Kidney glomerular epithelial cell (primary cell): ENCODE results near the gene ELL.
"Not testable (repeated sequence)": the region's sequence is repeated elsewhere in the genome, so short reads cannot be mapped to it uniquely, and the experiment has no call there.

ENCODE experiments used
- DNase-seq: peaks from one replicate; lab custom pipeline; 2025; lab: John Stamatoyannopoulos, UW

ELL gene

DNA sequence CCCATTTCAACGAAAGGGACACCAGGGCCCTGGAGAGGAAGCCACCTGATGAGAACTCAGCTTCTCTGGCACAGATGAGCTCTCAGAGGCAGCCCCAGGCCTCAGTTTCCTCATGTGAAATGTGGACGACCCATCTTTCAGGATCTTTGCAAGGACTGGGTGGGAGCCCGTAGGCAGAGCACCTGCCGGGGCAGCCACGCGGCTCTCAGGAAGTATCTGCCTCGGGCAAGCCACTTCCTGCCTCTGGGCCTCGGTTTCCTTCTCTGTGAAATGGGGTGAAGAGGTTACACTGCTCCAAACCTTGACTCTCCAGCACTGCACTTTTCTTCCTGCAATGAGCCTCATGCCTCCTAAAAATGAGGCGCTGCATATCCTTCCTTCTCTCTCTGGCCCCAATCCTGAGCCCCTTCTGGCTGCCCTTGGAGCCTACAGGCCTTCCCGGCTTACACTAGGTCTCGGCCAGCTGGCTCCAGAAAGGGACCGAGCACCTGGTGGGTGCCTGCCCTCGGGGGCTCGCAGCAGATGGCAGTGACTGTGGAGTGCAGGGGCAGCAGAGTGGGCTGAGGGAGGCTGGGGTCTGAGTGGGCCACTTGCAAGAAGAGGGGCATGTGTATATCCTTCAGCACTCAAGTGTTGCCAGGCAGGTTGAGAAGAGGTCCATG, 99.2 kb downstream of the ELL start:
- no peak for DNase-seq

DNA sequence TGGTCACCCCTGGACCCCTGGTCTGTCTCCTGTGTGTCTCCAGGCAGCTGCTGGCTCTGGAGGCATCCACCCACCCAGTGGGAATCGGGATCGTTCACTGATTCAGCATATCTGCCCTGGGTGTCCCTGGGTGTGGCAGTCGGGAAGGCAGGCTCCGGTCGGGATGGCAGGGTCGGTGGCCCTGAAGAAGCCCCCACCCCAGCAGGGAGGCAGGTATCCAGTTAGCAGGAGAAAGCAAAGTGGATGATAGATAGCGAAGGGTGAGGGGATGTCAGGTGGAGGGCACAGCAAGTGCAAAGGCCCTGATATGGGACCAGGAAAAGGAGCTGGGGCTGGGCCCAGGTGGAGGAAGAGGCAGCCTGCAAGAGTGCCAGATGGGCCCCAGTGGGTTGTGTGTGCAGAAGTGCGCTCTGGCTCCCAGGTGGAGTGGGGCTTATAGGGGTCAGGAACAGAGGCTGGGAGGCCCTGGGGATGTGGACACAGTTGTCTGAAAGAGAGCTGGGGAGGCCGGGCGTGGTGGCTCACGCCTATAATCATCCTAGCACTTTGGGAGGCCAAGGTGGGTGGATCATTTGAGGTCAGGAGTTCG, 100.4 kb downstream of the ELL start:
- no peak for DNase-seq

DNA sequence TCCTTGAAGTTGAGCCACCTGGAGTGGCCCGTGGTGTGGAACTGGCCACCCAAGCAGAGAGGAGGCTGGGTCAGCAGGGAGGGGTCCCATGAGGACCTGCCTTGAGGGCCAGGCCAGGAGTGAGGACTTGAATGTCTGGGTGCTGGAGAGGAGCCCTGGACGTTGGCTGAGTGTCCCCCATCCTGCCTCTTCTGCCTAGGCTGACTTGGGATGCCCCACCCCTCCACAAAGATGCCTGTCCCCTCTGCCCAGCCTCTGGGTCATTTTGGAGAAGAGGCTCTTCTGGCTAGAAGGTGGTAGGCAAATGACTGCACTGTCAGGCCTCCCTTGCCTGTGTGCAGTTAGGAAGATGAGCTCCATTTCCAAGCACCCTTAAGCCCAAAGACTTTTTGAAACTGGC, 100.9 kb downstream of the ELL start:
- DNase-seq: no peak

DNA sequence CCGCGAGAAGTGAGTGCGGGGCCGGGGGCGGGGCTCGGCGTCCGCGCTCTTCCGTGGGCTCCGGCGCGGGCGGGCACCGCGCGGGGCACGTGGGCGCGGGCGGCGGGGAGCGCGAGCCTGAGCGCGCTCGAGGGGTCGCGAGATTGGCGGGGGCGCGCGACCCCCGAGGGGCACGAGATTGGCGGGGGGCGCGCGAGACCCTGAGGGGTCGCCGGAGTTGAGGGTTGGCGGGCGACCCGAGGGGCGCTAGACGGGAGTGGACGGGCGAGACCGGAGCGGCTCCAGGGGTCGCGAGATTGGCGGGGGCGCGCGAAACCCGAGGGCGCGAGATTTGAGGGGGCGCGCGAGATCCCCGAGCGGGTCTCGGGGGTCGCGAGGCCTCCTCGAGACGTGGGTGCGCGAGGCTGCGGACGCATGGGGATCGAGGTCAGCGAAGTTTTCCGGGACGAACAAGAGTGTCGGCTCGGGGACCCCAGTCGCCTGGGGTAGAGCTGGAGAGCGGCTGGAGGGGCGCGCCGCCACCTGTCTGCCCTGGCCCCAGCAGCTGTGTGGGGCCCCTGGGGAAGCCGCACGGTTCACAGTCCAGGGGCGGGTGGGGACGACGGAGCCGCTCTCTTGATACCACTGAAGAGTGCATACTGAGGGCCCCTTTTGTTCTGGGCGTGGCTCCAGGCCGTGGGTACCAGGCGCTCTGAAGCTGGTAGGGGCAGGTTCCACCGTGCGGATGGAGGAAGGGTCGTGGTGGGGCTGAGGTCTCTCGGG, 102.0 kb downstream of the ELL start:
- DNase-seq: no peak

DNA sequence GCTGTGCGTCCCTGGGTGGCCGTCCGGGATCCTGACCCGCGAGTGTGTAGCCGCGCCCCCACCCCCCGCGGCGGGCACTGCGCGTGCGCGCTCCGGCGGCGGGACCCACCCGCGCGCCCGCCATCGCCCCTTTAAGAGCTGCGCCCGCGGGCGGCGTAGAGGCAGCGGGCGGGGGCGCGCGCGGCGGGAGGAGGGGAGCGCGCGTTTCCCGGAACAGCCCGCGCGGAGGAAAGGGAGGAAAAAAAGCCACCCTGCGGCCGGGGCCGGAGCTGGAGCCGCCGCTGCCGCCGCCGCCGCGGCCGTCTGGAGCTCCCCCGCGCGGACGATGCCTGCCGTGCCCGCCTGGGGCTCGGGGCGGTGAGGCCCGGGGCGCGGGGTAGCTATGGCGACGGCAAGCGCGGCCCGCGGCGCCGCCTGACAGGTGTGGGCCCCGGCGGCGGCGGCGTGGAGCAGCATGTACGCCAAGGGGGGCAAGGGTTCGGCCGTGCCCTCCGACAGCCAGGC, 102.6 kb downstream of the ELL start, which contains the start of gene SSBP4:
Gene SSBP4 (plus strand): TSS at position 204 of the 504 bp plus-strand sequence. CDS start 251 bp downstream, at position 455.
- peak; percentile 61 for DNase-seq

DNA sequence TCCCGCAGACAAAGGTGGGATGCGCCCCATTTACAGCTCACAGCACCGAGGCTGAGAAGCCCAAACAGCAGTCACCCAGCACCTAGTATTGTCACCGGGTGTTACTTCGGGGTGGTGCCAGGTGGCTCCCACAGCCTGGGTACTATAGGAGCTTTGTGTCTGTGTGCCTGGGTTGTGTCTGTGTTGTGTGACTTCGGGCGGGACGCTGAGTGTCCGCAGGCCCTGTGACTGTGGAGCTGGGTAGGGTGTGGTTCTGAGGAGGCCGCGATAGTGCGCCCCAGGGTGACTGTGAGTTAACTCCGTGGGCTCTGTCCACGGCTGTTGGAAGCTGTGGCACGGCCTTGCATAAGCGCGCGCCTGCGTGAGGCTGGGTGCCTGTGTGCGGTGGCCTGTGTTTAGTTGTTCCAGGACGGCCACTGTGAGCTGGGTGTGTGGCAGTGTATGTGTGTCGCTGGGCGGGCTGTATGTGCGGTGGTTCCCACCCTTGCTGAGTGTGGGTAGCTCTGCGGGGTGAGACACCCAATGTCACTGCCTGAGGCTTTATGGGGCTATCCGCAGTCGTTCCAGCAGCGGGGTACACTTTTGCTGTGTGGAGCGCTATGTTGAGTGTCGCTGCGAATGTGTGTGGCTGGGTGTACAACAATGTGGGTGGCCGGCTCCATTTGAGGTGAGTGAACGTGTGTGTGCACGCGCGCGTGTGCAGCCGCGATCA, 103.2 kb downstream of the ELL start:
- no peak for DNase-seq

DNA sequence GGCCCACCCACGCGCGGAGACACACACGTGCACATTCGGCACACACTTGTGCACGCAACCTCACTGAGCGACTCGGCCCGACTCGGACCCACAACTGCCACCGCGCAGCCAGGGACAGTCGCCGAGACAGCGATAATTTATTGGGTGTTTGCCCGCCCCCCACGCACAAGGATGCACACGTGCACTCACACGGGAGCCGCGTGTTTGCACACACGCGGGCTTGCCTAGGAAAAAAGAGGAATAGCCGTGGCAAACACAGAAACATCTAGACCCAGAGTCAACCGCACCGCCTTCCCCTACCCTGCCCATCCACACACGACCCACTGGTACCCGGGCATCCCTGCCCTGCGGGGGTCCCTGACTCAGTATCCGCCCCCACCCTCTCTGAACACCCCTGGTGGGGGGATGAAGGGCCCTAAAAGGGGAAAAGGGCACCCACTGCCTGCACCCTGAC, 103.8 kb downstream of the ELL start:
- no peak for DNase-seq

DNA sequence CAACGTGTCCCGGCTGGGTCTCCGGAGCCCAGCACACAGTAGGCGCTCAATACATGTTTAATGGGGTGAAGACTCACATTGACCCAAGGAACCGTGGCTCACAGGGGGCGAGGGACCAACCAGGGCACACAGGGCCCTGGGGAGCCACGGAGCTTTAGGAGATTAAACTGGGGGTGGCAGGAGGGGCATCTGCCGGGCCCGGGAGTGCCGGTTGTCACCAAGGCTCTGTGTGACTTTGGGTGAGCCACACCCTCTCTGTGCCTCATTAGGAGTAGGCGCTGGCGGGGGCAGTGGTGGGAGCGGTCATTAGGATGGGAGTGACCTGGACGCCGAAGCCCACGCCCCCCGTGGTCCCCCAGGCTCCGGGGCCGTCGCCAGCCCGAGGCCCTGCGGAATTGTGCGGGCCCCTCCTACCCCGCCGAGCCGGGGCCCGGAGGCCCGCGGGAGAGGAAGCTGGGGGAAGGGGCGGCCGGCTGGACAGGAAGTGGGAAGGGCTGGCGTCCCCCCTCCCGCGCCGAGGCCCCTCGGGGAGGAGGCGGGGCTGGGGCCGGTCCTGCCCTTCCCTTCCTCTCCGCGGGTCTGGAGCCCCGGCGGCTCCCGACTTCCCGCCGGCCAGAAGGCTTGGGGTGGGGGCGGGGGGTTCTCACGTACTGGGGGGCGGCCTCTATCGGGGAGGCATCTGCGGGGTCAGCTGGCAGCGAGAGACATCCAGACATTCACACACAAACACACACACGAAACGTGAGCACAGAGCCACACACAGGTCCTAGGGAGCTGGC, 104.4 kb downstream of the ELL start:
- DNase-seq: peak; percentile 65

DNA sequence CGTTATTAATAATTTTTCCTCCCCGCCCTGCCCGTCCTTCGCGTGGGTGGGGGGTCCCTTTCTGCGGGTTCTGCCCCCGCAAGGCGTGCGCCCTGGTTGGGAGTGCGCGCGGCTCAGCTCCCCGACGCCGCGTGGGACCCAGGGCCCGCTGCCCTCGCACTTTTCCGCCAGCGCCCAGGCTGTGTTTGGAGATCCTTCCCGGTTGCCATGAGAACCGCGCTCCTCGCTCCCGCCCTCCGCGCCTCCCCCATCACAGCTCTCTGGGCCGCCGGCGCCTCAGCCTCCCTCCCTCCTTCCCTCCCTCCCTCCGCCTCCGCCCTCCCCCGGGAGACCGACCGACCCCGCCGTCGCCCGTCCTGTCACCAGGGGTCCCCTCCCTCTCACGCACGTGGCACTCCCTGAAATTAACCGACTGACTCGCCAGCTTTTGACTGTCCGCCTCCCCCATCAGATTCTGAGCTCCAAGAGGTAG, 105.1 kb downstream of the ELL start:
- peak; percentile 85 for DNase-seq

DNA sequence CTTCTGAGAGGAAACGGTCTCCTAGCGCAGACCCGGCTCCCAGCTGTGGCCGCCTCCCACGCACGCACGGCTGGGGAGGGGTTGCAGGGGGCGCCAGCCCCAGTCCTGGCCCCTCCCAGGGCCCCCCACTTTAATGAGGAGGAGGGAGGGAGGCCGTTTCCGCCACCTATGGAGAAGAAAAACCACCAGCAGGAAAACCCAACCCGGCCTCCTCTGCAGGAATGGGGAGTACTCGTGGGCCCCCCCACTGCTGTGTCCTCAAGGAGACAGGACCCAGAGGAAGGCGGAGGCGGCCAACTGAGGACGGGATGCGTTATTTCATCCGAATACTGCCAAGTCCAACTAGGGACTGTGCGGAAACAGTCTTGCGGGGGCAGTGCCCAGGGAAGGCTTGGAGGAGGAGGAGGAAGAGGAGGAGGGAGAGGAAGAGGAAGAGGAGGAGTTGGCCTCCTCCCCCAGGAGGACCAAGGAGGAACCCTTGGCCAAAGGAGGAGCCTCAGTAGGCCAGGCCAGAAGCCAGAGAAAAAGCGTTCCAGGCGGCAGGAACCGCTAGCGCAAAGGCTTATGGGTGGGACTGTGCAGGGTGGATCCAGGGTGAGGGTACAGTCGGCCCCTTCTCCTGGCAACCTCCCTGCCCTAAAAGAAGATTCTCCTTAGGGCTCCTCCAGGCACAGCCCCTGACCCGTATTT, 106.5 kb downstream of the ELL start:
- peak; percentile 67 for DNase-seq

DNA sequence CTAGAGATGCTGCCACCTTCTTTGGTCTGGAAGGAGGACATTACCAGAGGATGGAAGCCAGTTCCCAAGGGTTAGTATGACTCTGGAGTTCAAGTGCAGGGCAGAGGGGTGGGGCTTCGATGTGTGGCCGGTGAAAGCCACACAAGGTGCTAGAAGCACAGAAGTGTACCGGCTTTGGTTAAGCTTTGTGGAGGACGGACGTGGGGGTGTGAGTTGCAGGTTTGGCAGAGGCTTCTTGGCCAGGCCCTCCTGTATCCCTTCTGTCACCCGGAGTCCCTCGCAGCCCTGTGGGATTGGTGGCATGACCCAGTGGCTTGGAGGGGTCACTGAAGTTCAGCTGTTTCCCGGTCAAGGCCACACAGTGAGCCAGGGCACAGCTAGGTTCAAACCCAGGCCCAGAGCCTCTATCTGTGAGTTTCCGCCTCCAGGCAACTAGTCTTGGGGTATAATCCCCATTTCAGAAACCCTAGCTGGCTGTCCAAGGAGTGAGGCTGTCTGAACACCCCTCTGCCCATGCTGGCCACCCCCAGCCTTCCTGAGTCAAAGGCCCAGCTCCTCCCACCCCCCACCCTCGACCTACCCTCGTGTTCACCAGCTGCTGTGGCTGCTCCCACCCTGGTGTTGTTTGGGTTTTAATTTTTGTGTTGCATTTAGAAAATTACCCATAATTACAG, 107.2 kb downstream of the ELL start:
- DNase-seq: no peak

DNA sequence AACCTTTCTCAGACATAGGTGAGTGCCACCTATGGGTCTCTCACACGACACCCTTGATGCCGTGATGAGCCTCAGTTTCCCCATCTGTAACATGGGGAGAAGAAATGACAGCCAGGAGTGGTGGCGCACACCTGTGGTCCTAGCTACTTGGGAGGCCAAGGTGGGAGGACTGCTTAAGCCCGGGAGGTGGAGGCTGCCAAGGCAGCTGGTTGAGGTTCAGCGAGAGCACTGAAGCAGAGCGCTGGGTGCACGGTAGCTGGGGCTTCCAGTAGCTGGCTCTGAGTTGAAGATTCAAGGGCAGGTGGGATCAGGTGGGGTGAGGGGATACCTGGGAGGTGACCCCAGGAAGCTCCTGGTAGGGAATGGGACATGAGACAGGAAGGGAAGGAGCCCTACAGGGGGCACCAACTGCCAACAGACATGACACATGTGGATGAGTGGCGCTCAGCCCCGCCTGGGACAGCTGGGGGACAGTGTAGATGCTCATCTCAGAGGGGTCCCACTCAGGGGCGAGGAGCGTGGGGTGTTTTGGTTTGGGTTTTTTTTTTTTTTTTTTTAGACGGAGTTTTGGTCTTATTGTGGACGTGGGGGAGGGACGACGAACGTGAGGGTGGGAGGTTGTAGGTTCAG, 109.1 kb downstream of the ELL start:
- no peak for DNase-seq

DNA sequence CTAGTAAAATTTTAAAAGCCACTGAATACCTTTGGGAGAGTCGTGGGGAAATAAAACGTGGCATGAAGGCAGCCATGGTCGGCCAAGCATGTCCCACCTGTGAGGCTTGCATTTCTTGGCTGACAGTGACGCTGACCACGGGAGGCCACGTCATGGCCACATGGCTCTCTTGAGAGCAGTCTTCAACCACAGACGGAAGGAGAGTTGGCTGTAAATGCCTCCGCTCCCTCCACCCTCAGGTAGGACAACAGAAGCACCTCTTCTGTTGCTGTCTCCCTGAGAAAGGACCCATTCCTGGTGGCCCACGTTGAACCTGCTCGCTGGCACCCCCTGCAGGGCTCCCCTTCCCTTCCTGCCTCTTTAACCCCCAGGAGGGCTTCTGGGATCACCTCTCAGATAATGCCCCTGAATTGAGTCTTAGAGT, 113.8 kb downstream of the ELL start:
- DNase-seq: peak; percentile 30

DNA sequence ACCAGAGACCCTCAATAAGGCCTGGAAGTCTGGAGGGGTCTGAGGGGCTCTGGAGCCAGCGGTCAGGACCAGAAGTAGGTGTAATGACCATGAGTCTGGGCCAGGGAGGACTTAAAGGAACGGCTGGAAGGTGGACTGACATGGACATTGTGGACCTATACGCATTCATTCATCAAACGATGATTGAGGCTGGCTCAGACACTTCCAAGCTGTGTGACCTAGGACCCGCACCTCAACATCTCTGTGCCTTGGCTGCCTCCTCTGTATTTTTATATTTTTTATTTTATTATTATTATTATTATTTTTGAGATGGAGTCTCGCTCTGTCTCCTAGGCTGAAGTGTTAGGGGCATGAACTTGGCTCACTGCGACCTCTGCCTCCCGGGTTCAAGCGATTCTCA, 115.1 kb downstream of the ELL start:
- no peak for DNase-seq

DNA sequence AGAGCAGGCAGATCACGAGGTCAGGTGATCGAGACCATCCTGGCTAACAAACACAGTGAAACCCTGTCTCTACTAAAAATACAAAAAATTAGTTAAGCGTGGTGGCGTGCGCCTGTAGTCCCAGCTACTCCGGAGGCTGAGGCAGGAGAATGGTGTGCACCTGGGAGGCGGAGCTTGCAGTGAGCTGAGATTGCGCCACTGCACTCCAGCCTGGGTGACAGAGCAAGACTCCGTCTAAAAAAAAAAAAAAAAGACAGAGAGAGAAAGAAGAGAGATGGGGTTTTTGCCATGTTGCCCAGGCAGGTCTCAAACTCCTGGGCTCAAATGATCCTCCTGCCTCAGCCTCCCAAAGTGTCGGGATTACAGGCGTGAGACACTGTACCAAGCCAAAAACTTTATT, 116.1 kb downstream of the ELL start:
- not testable (repeated sequence) for DNase-seq

DNA sequence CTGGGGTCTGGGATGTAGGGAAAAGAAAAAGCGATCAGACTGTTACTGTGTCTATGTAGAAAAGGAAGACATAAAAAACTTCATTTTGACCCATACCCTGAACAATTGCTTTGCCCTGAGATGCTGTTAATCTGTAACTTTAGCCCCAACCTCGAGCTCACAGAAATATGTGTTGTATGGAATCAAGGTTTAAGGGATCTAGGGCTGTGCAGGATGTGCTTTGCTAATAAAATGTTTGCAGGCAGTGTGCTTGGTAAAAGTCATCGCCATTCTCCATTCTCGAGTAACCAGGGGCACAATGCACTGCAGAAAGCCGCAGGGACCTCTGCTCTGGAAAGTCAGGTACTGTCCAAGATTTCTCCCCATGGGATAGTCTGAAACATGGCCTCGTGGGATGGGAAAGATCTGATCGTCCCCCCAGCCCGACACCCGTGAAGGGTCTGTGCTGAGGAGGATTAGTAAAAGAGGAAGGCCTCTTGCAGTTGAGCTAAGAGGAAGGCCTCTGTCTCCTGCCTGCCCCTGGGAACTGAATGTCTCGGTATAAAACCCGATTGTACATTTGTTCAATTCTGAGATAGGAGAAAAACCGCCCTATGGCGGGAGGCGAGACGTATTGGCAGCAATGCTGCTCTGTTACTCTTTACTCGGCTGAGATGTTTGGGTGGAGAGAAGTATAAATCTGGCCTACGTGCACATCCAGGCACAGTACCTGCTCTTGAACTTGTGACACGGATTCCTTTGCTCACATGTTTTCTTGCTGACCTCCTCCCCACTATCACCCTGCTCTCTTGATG, 119.2 kb downstream of the ELL start:
- peak; percentile 17 for DNase-seq

DNA sequence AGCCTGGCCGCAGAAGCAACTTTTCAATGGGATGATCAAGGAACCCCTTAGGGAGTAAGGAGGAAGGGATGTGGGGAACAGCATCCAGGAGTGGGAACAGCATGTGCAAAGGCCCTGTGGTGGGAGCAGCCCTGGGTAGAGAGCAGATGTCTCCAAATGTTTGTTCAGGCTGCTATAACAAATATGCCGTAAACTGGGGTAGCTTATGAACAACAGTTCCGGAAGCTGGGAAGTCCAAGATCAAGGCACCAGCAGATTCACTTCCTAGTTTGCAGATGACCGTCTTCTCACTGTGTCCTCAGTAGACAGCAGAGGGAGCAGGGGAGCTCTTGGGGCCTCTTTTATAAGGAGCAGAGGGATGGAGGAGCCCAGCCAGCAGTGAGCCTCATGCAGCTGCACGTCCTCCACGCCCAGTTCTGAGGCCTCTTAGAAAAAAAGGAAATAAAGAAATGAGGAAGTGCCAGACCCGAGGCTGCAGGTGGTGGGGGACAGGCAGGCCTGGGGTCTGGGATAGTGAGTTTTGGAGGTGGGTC, 120.2 kb downstream of the ELL start:
- DNase-seq: peak; percentile 40

DNA sequence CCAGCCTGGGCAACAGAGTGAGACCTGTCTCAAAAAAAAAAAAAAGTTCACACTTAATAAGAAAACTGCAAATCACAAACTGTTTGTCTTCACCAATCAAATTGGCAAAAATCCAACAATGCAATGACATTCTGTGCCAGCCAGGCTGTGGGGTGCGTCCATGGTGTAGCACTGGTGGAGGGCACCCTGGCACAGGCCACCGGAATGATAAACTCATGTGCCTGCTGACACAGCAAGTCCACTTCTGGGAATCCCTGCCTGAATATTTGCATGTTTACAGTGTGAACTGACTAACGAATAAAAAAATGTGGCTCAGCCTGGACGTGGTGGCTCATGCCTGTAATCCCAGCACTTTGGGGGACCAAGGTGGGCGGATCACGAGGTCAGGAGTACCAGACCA, 122.9 kb downstream of the ELL start:
- no peak for DNase-seq
